HG03025 (cell line): ENCODE results near the gene LHX6.
A peak's percentile ranks its signal among the peaks of the same experiment; 100 is the strongest.

ENCODE experiments used
- ATAC-seq: cut with Tn5 transposase; IDR thresholded peaks from one replicate; pipeline ENCODE4 v1.9.1; 2021; ENCODE audit warnings: mild to moderate bottlenecking, moderate library complexity; ENCODE audit not compliant: unreplicated experiment, low FRiP score

LHX6 gene

DNA sequence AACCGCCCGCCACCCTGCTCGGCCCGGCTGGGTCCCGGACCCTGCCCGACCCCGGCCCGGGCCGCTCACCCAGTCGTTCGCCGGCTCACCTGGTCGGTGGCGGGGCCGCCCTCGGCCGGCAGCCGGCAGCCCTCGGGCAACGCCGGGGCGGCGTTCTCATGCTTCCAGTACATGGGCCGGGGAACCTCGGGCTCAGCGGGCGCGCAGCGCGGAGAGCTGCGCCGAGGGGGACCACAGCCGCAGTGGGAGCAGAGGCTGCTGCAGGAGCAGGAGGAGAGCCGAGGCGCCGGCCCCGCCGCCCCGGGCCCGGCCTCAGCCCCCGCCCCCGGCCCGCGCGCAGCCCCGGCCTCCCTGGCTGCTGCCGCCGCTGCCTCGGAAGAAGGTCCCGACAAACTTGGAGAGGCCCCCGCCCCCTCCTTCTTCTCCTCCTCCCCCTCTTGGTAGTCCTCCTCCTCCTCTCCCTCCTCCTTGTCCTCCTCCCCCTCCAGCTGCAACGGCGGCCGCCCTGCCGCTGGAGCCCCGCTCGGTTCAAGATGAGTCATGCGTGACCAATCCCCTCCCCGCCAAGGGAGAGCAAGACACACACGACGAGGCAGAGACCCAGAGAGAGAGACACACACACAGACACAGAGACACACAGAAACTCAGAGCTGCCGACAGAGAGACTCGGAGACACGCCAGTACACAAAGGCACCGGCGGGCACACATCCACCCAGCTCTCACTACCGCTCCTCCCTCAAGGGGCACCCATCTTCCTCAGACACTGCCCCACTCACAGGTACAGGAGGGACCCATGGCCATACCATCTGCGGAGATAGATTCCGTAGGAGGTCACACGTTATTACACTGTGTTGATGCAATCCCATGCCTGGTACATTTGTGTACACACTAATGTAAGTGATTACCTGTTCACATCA lies at the start of gene LHX6:
Gene LHX6 (minus strand): TSS at position 390 of the 917 bp plus-strand sequence. CDS start 217 bp downstream, at position 173.
- no peak for ATAC-seq

DNA sequence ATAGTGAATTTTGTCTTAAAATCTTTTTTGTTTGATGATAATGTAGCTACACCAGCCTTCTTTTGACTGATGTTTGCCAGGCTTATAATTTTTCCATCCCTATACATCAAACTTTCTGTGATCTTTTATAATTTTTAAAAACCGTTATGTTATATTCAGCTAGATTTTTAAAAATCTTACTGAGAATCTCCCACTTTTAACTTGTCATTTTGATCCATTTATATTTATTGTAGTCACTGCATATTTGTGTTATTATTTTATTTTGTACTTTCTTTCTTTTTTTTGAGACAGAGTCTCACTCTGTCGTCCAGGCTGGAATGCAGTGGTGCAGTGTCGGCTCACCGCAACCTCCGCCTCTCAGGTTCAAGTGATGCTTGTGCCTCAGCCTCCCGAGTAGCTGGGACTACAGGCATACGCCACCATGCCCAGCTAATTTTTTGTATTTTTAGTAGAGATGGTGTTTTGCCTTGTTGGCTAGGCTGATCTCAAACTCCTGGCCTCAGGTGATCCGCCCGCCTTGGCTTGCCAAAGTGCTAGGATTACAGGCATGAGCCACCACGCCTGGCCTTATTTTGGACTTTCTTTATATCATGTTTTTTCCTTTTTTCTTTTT lies 48.6 kb upstream of the LHX6 start:
- ATAC-seq = no peak

DNA sequence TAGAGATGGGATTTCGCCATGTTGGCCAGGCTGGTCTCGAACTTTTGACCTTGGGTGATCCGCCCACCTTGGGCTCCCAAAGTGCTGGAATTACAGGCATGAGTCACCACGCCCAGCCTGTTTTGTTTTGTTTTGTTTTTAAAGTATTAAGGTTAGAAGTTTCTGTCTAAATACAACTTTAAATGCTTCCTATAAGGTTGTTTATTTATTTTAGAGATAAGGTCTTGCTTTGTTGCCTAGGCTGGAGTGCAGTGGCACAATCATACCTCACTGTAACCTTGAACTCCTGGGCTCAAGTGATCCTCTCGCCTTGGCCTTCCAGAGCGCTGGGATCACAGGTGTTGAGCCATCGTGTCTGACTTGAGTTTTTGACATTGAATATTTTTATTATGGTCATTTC lies 47.3 kb upstream of the LHX6 start:
- no peak for ATAC-seq

- no peak for ATAC-seq
Measured at GRCh38 chr9:122274055-122274454, 45.3 kb upstream of the LHX6 start.

DNA sequence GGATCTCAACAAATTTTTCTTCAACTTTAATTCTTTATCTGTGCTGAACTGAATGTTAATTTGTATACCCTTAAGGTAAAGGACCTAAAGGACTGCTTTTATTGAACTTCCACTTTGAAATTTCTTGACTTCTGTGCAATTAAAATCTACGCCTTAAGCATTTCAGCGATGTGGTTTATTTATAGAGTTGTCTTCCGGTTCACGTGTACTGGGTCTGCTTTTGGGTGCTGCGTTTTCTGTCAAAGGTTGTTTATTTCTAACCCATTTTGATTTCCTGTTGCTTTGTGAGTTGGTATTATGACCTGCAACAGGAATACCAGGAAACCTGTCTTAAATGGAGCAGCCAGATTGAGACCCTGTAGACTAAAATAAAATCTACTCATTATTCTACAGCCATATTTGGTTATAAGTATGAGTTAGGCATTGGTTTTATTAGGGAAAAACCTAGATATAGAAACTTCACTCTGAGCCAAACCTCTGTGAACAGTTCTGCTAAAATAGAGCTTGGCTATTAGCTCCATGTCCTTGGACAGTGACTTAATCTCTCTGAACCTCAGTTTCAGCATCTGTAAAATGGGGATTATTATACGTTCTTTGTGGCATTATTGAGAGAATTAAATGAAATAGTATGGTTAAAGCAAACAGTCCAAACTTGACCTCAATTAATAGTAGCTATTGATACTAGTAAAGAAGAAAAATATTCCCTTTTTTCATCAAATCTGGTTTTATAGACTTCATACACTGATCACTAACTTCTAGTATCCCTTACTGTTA lies 39.5 kb upstream of the LHX6 start:
- no peak for ATAC-seq

DNA sequence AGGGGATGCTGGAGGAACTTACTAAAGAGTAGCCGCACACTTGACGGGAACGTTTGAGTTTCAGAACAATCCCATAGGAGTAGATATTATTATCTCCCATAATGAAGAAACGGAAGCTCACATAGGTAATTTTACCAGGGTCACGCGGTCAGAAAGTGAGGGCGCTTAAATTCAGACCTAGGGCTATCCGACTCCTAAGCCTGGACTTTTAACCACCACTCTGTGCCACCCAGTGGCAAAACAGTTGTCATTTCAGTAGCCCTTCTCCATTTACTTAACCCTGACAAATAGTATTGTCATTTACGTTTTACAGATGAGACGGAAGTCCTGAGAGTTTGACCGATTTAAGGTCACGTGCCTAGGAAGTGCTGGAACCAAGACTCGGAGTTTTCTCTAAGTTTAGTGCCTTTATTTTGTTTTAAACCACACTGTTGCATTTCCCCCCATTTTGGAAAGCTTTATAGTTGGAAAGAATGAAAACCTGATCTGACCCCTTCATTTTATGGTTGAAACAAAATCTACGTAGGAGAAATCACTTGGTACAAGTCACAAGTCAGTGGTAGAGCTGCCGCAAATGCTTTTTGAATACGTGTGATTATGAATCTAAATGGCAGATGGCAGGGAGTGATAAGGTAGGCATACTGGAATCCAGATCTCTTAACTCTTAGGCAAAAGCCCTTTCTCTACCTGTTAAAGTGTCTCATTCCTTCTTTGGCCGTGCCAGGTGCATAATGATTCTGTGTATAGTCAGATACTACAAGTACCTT lies 36.6 kb upstream of the LHX6 start:
- peak; percentile 27 for ATAC-seq

DNA sequence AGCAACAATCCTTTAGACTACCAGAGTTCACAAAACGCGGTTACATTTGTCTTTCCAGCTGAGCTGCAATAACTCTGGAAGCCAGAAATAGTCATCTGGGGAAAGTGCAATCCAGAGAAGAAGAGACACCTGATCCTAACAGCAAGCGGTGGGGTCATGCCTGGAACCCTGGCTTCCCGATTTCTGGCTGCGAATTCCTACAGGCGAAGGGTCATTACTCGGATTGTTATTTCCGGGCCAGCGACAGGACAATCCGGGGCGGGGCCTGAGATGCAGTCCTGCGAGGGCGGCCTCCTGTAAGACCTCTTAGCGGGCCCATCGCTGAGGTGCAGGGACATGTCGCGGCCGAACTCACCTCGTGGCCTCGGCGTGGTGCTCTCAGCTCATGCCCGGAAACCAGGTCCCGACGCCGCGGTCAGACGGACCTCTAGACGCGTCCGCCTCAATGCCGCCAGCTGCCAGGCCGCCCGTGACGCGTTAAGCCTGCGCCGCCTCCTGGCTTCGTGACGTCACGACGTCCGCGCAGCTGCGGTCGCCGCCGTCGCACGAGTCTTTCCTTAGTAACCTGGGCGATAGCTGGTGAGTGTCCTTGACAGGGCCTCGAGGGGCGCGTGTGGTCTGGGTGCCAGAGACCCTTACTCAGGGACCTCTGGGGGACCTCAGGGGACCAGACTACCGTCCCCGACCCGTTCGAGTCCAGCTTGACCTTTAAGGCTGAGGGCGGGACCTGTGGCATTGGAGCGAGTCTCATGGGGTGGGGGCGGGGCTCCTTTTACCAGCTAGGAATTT lies 35.8 kb upstream of the LHX6 start, which contains the start of the genes MRRF and RBM18:
Gene MRRF (plus strand): TSS at position 523 of the 789 bp plus-strand sequence. CDS start 6,010 bp downstream, outside the sequence.
Gene RBM18 (minus strand): TSS at position 481 of the 789 bp plus-strand sequence. CDS start 3,348 bp downstream, outside the sequence.
- ATAC-seq = peak; percentile 89

GRCh38 chr9:122263699-122264349 lies 35.1 kb upstream of the LHX6 start:
- no peak for ATAC-seq

DNA sequence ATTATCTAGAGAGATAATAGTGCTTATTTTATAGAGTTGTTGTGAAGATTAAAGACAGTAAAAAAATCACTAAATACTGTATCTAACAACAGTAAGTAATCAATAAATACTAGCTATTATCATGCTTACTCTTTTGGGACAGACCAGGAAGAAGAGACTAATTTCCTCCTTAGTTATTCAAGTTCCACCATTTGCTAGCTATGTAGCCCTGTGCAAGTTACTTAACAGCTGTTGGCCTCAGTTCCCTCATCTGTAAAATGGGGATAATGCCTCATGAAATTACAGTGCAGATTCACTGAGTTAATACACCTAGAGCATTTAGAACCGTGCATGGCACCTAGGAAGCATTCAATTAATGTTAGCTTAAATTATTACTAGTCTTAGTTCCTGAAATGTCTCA lies 33.3 kb upstream of the LHX6 start:
- ATAC-seq = no peak

DNA sequence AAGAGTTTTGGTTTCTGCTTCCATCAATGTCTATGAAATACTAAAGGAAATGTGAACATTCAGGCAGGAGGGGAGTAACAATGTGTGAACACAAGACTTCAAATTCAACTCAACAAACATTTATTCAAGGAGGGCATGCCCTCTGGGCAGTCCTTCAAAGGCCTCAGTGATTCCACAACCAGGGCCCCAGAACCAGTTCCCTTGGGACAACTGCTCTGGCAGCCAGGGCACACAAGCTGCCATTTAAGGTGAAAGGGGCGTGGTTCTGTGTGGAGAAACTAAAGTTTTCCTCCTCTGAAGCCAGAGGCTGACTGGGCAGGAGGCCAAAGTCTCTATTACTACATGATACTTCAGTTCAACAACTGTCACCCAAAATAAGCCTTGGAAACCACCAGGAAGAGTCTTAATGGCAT lies 32.7 kb upstream of the LHX6 start:
- ATAC-seq = no peak

- ATAC-seq = no peak
Measured at GRCh38 chr9:122258886-122259415, 30.2 kb upstream of the LHX6 start.

GRCh38 chr9:122256206-122256605 lies 27.4 kb upstream of the LHX6 start:
- no peak for ATAC-seq

GRCh38 chr9:122254761-122255160 lies 26.0 kb upstream of the LHX6 start:
- ATAC-seq = no peak

DNA sequence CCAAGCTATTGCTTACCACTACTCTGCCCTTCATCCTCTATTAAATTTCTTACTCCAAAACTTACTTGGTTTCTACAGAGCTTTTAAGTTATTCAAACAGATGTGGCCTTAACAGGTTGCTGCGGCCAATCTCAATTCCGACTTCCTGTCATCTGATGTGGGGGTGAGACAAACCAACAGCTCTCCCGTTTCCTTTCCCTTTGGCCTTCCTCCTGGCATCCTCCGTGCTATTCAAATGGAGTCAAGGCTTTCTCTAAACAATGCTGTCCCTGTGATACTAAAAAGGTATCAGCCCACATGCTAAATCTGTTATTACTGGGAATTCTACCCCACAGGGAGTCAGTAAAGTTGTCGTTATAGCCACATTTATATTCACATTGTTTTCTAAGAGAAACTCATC lies 24.0 kb upstream of the LHX6 start:
- ATAC-seq = no peak

DNA sequence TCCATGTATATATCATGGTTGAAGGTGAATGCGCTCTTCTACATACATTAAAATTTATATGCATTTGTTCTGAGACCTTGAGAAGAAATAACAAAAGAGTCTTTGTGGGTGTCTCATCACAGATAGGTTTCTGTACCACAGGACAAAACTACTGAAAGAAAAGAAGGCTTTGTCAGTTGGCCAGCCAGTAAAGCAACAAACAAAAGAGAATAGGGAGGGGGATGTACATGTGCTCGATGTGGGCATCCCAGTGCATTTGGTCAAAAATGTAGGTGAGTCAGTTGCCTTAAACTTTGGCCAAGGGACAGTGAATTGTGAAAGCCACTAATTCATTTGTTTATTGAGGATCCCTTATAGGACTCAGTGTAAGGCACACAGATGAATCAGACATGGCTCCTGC lies 22.6 kb upstream of the LHX6 start:
- no peak for ATAC-seq

DNA sequence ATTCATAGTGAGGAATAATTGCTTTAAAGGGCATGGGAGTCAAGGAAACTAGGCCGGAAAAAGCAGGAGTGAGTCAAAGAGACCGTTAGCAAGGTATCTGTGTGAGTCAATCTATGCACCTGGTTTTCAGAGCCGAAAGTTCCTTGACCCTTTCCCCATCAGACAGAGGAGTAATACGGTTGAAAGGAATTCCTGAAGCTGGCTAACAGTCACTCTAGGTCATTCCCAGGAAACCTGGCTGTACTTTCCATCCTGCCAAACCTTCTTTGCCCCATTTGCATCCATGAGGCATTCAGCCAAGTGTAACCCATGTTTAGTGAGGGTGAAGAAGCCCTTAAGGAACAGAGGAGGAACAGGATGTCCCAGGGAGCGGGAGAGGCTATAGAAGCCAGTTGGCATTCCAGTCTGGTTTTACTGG lies 19.7 kb upstream of the LHX6 start:
- ATAC-seq = no peak

- ATAC-seq = no peak
Measured at GRCh38 chr9:122246666-122247065, 17.9 kb upstream of the LHX6 start.

- ATAC-seq = no peak
Measured at GRCh38 chr9:122244349-122244748, 15.6 kb upstream of the LHX6 start.

DNA sequence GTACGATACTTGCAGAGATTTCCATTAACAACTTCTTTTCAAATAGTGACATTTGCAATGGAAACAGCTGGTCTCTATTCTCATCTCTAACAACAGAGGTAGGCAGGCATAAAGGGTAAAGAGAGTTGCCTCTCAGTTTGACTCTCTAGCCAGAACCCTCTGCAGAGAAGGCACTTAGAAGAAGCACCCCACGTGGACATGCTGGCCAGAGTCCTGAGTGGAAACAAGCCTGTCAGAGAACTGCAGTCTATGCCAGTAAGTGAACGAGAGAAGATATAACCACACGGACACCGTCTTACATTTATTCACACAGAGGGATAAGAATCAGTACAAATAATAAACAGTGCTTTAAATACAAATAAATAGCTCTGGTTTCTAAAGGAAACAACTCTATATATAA lies 11.0 kb upstream of the LHX6 start:
- no peak for ATAC-seq
